Right lung (tissue), 5 donors: Measurements from ENCODE around the gene C20orf144. TPM values are rescaled to one million over a fixed set of nuclear protein-coding genes. Genes with fewer than 3 reads are reported as not detected.

Source experiments
- polyA plus RNA-seq, 5 donors: library from polyadenylated mRNA; unstranded; fragments of 120-200 nt; gene quantifications; one replicate each; pipeline versions ENCODE4 v1.2.1 to v1.2.3, GENCODE V29; 2013; ENCODE audit warnings: inconsistent platforms in 1 of 5, low replicate concordance in 1 of 5; ENCODE audit not compliant: insufficient read length in 5 of 5, insufficient read depth in 1 of 5

The C20orf144 gene
- polyA plus RNA-seq, 5 donors, result 0.32 to 0.60 (median 0.39) TPM

Other genes with a start within 250 kb of the C20orf144 start
- gene SNTA1, start 218.6 kb upstream of the C20orf144 start, polyA plus RNA-seq, result 10 to 100 TPM in 4 of 5 donors, 1 to 10 TPM in 1; 9.4 to 15.1 (median 10.9) TPM
- gene CBFA2T2, start 172.2 kb upstream of the C20orf144 start, polyA plus RNA-seq, result 10 to 100 TPM; 34.1 to 48.8 (median 40.5) TPM
- under 1 TPM; 0.29 to 0.91 (median 0.44) TPM for gene ACTL10, start 4.6 kb downstream of the C20orf144 start, polyA plus RNA-seq
- 10 to 100 TPM; 19.3 to 39.3 (median 29.5) TPM for gene NECAB3, start 12.1 kb downstream of the C20orf144 start, polyA plus RNA-seq
- 10 to 100 TPM; 13.1 to 19.0 (median 14.5) TPM for gene E2F1, start 24.1 kb downstream of the C20orf144 start, polyA plus RNA-seq
- gene PXMP4, start 58.0 kb downstream of the C20orf144 start, polyA plus RNA-seq, result 10 to 100 TPM; 14.2 to 16.6 (median 14.6) TPM
- 1 to 10 TPM; 3.0 to 5.3 (median 4.0) TPM for gene ZNF341, start 69.7 kb downstream of the C20orf144 start, polyA plus RNA-seq
- gene CHMP4B, start 149.0 kb downstream of the C20orf144 start, polyA plus RNA-seq, result 100 to 1,000 TPM; 103 to 124 (median 117) TPM